GM23248 (cell line): Measurements from ENCODE around the gene BICC1.

Experiments
- EZH2 ChIP-seq: fragments of 200-600 bp; sonication (generic); IDR thresholded peaks from 2 replicates; pipeline ENCODE4 v1.6.1; 2018; ENCODE audit warnings: antibody characterized with exemption, mild to moderate bottlenecking; ENCODE audit not compliant: insufficient read depth, poor library complexity, severe bottlenecking
- EZH2phosphoT487 ChIP-seq: fragments of 200-600 bp; sonication (generic); IDR thresholded peaks from 2 replicates; pipeline ENCODE4 v1.6.1; 2018; ENCODE audit warnings: antibody characterized with exemption, moderate library complexity, mild to moderate bottlenecking, low read depth; ENCODE audit not compliant: insufficient read depth

GRCh38 chr10:58829839-58830238 is 317.2 kb downstream of the BICC1 start:
- TF ChIP-seq EZH2phosphoT487 (no peak), EZH2 (no peak)
